Activated CD8-positive, alpha-beta memory T cell treated with anti-CD3 and anti-CD28 coated beads for 48 hours (primary cell): ENCODE results near the gene RBM33.
"Not testable (repeated sequence)": the region's sequence is repeated elsewhere in the genome, so short reads cannot be mapped to it uniquely, and the experiment has no call there.

Experiments
- DNase-seq, 3 experiments: peaks; one replicate each; pipeline ENCODE4 v3.0.0-alpha.2; 2020; ENCODE audit warnings: low read depth in 2 of 3, low spot score in 2 of 3

RBM33 gene

DNA sequence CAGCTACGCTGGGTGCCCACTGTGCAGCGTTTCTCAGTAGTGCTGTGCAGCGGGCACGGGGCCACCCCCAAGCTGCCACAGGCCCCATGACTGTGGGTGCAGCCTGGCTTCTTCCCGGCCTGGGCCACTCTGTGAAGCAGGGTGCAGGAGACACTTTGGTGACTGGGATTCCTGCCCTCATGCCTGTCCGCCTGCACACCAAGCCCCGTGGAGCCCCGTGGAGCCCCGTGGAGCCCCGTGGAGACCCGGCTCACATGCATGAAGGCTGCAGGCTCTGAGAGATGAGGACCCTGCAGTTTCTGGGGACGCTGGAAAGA, 171.7 kb downstream of the RBM33 start:
- DNase-seq = no peak

DNA sequence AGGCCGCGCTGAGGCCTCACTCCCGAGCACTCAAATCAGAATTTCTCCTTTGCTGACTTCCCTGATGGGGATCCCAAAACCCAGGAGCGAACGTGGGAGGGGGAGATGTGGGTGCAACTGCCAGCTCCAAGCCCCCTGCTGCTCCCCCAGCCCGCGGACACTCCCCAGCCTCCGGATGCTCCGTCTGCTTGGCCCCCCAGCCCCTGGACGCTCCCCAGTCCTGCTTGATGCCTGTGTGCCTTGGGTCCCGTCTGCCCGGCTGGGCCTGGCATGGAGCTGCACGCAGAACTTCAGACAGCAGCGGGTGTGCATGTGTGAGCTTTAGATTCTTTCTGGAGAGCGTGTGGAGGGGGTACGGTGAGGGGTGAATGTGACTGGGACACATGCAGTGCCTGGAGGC, 172.5 kb downstream of the RBM33 start:
- DNase-seq = no peak

DNA sequence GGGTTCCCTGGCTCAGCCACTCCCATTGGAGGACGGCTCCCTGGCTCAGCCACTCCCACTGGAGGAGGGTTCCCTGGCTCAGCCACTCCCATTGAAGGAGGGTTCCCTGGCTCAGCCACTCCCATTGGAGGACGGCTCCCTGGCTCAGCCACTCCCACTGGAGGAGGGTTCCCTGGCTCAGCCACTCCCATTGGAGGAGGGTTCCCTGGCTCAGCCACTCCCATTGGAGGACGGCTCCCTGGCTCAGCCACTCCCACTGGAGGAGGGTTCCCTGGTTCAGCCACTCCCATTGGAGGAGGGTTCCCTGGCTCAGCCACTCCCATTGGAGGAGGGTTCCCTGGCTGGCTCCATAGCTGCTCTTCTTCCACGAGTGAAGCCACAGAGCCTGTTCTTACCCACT, 173.1 kb downstream of the RBM33 start:
- not testable (repeated sequence) for DNase-seq

DNA sequence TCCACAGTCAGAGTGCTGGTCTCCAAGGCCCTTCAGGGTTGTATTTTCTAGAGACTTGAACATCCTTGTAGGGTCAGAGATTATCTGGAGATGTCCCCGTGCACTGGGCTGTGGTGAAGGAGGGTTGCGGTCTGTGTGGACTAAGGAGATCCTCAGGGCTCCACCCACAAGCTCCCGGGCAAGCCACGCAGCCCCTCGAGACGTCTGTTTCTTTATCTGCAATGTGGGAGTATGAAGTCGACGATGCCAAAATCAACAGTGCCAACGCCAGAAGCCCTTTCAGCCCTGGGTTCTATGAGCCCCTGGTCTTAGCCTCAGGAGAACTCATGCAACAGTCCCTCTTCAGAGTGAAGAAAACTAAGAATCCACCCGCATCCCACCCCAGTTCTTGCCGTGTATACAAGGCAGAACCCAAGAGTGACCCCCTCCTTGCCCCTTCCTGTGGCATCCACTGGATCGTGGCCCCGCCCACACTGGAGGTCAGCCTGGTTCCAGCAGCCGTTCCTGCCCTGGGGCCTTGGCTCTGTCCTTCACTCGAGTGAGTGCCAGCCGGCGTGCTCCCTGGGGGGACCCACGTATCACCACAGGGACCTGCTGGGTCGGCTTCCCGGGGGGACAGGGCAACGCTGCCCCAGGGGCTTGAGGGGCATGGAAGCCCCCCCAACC, 173.8 kb downstream of the RBM33 start:
- no peak for DNase-seq

DNA sequence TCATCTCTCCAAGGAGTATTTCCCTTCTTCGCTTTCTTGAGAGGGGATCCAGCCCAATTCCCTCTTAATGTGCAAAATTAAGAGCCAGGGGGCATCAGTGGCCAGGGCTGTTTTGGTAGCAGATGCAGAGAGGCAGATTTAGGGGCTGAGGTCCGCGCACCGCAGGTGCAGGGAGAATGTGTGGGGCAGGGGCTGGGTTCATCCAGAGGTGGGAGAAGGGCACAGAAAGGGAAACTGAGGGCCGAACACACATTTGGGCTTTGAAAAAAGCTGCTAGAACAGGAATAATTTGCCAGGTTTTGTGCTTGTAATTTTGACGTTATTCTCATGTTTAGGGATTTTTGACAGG, 174.3 kb downstream of the RBM33 start:
- no peak for DNase-seq

DNA sequence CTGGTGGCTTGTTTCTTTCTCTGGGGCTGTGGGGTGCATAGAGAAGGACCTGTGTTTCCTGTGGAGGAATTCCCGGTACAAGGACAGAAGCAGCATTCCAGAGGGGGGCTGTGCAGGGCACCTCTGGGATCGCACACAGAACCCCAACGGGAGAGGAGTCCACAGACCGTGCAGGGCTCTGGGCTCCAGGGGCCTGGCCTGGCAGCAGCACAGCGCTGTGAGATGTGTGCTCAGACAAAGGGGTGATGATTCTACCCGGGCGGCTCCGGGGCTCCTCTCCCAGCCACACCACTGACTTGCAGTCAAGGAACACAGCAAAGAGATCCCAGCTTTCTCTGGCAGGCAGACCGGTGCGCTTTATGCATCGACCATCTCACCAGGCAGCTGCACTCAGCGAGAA, 174.7 kb downstream of the RBM33 start:
- DNase-seq = no peak

DNA sequence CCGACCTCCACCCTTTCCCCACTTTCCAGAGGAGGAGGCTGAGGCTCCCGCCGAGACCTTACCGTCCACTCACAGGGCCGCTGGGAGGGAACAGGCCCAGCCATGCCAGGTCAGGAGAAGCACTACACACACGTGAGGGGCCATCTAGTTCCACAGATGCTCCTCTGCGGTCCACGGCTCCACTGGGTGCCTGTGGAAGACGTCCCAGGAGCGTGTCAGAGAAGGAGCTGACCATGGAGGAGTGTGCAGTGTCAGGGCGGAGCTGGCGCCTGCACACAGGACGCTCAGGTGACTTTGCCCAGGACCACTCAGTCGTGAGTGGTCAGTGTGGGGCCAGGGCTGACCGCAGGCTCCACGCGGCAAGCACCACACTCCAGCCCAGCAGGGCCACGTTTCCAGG, 175.8 kb downstream of the RBM33 start:
- no peak for DNase-seq

DNA sequence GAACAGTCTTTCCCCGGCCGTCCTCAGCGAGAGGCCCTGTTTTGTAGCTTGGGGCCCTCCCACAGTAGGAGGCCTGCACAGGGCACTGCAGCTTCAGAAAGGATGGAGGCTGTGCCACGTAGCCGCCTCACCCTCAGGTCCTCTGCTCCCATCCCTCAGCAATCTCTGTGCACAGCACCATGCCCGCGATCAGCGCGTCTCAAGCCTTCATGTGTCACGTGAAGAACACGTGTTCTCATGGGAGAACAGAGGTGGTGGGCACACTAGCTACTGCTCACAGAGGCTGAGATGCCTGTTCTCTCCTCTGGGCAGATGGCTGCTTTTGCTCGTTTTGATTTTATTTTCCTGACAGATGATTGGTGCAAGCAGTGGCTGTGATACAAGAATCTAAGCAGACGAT, 176.3 kb downstream of the RBM33 start:
- no peak for DNase-seq

DNA sequence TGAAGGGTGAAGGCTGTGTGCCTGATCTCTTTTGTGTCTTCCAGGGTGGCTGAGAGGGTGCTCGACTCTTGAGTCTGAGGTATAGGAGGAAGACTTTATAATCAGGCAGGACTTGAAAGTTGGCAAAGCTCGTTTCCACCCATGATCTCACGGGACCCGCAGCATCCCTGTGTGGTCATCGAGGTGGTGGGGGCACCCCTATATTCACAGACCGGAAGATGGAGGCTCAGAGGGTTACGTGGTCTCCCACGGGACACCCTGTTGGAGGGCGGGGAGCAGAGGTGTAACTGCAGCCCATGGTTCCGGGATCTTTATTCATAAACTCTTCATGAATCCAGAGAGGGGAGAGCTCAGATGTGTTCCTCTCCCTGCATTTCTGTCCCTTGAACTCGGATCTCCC, 177.4 kb downstream of the RBM33 start:
- DNase-seq = no peak

DNA sequence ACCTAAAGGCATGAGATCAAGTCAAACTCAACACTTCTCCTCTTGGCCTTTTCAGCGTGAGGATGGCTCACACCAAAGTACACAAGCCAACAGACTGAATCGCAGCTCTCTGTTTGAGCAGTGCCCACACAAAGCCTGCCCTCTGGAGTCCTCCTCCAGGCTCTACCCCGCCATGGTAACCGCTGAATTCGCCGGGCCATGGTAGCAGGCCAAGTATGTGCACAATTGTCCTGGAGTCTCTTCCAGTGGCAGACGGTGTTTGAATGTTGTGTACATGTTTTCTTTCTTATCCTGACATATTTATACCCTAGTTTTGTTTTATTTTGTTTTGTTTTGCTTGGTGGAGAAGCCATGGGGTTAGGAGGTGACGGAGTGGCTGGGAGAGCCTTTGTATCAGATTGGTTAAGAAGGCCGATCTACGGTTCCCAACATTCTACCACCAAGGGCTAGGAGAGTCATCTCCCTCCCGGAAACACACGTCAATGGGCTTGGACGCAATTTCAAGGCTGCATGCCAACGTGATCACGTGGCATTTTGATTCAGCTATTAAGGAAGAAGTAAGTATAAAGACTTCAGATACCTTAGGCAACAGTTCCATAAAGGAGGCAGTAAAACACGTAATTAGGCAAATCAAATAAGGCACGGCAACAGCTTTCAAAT, 179.9 kb downstream of the RBM33 start:
- no peak for DNase-seq

DNA sequence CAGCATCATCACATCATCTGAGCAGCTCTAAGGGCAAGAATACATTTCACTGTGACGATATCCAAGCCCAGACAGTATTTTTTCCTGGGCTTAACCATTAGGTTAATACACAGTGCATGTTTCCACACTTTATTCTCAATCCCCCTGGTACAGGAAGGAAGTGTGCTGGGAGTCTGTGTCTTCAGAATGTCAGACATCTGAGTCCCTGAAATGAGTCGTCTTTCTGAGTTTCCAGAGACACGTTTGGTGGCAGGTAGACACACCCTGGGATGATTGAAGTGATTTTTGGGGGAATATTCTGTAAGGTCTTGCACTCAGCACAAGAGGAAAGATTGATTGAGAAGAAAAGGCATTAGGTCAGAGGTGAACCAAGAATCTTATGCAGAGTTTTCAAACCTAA, 180.9 kb downstream of the RBM33 start:
- no peak for DNase-seq

DNA sequence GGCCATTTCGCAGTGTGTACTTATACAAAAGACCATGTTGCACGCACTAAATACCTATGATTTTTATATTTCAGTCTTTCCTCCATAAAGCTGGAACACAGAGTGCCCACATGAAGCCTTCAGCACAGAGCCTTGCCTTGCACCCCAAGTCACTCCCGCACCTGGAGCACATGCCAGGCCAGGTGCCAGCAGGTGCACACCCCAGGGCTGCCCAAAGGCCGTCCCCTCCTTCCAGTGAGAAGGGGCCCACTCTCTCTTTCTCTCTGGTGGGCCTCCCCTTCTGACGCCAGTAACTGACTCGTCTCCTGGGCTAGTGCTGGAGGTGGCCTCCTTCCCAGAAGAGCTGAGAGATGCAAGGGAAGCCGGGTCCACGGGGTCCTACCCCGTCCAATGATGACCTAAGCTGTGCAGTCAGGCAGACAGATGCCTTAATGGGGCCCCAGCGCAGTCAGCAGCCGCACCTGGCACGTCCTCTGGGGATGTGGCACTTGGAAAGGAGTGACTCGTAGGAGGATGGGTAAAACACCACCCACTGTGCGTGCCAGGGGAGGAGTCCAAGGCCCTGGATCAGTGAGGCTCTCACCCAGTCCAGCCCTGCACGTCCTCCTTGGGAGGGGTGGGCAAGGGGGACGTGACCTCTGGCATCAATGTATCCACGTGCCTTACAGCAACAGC, 185.5 kb downstream of the RBM33 start:
- DNase-seq = no peak
